GM06990 (cell line): ENCODE measurements around the gene LSM2.

Source experiments
- DNase-seq: peaks from one replicate; pipeline ENCODE4 v3.0.0-alpha.2; 2011; ENCODE audit not compliant: insufficient read length; ENCODE audit errors: extremely low read depth
- H3K27me3 ChIP-seq: replicated peaks from 2 replicates; pipeline ENCODE4 v1.6.0; 2011; ENCODE audit warnings: low read length; ENCODE audit not compliant: control insufficient read depth, insufficient read depth
- H3K36me3 ChIP-seq: 2 replicates; pipeline ENCODE4 v1.5.1; 2011; ENCODE audit warnings: low read length; ENCODE audit not compliant: control insufficient read depth, insufficient read depth
- H3K4me3 ChIP-seq: replicated peaks from 2 replicates; pipeline ENCODE4 v1.5.1; 2011; ENCODE audit warnings: low read depth, mild to moderate bottlenecking, control low read depth, low read length
- TF ChIP-seq, protein P1 (sequence below): IDR thresholded peaks from 2 replicates; pipeline ENCODE4 v1.5.1; 2011; ENCODE audit warnings: low read length, control low read depth, mild to moderate bottlenecking, inconsistent platforms; ENCODE audit not compliant: insufficient read depth, poor library complexity, severe bottlenecking

The LSM2 gene

DNA sequence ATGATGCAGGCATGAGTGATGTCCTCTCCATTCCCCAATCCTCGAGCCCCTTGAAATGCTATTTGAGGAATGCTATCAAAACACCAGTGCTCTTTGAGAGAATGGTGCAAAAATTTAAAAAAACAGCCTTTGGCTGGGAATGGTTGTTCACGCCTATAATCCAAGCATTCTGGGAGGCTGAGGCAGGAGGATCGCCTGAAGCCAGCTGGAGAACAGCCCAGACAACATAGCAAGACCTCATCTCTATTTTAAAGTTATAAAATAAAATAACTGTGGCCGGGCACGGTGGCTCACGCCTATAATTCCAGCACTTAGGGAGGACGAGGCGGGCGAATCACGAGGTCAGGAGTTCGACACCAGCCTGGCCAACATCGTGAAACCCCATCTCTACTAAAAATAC, 7.0 kb downstream of the LSM2 start:
- TF ChIP-seq, protein P1, sequence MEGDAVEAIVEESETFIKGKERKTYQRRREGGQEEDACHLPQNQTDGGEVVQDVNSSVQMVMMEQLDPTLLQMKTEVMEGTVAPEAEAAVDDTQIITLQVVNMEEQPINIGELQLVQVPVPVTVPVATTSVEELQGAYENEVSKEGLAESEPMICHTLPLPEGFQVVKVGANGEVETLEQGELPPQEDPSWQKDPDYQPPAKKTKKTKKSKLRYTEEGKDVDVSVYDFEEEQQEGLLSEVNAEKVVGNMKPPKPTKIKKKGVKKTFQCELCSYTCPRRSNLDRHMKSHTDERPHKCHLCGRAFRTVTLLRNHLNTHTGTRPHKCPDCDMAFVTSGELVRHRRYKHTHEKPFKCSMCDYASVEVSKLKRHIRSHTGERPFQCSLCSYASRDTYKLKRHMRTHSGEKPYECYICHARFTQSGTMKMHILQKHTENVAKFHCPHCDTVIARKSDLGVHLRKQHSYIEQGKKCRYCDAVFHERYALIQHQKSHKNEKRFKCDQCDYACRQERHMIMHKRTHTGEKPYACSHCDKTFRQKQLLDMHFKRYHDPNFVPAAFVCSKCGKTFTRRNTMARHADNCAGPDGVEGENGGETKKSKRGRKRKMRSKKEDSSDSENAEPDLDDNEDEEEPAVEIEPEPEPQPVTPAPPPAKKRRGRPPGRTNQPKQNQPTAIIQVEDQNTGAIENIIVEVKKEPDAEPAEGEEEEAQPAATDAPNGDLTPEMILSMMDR, result no peak
- Histone ChIP-seq H3K36me3 (peaks cover 1% of the 10 kb centered on the region), H3K27me3 (no peaks in the 10 kb centered on the region), H3K4me3 (no peak overlapping the region)
- DNase-seq, result no peak

DNA sequence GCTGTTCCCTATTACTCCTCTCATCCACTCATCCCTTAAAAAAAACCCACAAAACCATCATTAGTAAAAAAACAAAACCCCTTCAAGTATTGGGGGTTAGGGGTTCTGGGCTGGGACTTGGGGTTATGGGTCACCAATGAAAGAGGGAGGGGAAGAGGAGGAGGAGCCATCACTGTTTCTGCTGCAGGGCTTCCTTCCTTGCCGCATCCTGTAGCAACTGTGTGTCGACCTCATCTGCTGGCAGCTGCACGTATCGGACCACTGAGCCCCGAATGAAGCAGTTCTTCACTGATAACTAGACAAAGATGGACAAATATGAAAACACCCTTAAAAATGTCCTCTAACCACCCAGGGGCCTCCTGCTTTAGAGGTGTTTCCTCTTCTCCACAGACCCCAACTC, 9.2 kb downstream of the LSM2 start:
- DNase-seq, result no peak
- TF ChIP-seq, protein P1, result no peak
- Histone ChIP-seq H3K27me3 (no peaks in the 10 kb centered on the region), H3K36me3 (no peaks in the 10 kb centered on the region; the same call in none of the 2 replicates), H3K4me3 (no peak overlapping the region)

DNA sequence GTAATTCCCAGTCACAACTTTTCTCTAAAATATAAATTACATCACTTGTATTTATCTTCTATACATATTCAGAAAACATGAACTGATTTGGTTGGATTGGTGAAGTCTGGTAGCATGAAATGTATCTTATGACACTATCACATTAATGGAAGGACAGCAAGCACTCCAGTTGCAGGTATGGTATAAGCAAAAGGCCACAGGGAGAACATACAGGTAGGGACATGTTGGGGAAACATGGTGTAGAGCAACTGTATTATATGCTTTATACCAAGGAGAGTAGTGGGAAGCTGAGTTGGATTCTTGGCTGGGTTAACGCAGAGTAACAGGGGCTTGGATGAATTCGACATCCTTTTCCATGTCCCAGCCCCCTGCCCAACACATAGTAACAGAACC, 9.8 kb downstream of the LSM2 start:
- no peak for DNase-seq
- TF ChIP-seq, protein P1, result no peak
- H3K36me3 ChIP-seq, result peaks cover 4% of the 10 kb centered on the region
- H3K27me3 ChIP-seq, result no peaks in the 10 kb centered on the region
- no peak overlapping the region for H3K4me3 ChIP-seq

DNA sequence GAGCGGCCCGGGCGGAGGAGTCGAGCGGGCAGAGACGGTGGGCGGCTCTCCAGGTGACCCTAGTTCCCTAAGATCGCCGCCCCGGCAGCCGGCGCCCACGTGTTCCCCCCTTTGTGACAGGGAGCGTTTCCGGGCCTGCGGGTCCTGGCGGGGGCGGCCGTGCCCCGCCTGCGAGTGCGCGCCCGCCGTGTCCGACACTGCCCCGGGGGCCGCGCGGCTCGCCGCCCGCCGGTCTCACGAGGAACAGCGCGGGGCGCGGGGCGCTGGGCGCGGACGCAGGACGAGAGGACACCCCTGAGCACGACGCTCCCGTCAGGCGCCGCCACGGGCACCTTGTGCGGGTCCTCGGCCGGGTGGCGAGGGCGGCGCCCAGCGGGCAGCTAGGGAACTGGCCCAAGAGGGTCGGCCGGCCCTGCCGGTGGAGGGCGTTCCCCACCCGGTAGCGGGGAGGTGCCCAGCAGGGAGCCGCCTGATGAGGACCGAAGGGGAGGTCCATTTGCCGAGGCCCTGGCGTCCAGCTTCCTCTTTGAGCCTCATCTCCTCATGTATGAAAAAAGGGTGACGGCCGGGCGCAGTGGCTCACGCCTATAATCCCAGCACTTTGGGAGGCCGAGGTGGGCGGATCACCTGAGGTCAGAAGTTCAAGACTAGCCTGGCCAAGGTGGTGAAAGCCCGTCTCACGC, 11.0 kb downstream of the LSM2 start, which contains the start of gene VARS1:
Gene VARS1, minus strand, starts transcription at position 137 of the 683 bp plus-strand sequence. CDS start 535 bp downstream, outside the sequence.
- TF ChIP-seq, protein P1, result peak; percentile 83
- no peaks in the 10 kb centered on the region for H3K27me3 ChIP-seq
- H3K4me3 ChIP-seq, result peak within 1 kb of the TSS; percentile 92
- H3K36me3 ChIP-seq, result peaks cover 4% of the 10 kb centered on the region
- peak; percentile 92 for DNase-seq

DNA sequence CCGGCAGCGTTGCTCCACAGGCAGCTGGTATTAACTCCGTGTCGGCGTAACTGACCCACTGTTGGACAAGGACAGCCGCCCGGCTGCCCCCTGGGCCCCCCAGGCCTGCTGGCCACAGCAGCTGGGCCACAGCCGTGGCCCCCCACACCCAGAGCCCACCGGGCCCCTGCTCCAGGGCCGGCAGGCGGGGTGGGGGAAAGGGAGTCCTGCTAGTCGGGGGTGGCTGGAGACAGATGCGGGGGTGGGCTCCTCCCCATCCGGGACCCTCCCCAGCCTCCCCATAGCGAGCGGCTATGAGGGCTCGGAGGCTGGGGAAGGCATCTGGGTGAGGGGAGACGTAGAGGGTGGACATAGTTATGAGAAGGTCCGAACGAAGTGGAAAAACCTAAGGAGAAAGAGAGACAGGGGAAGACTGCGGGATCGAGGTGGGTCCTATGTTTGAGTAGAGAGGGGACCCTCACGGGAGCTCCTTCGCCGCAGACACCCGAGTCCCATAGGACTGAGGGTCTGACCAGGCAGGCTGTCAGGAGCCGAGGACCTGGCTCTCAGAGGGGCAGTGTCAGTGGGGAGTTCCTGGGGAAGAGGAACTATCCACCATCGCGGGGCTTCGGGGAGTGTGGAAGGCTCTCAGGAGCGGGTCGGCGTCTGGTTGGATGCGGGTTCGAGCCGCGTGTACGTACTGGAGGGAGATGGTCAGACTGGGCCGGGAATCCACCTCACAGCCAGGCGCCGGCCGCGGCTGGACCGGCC, 11.7 kb downstream of the LSM2 start:
- peak overlapping the region; percentile 92 for H3K4me3 ChIP-seq
- DNase-seq, result no peak
- TF ChIP-seq, protein P1, result no peak

More for the DNA sequence above, 11.7 kb downstream of the LSM2 start:
- no peaks in the 10 kb centered on the region for H3K27me3 ChIP-seq
- peaks cover 4% of the 10 kb centered on the region for H3K36me3 ChIP-seq
